Activated naive CD8-positive, alpha-beta T cell treated with anti-CD3 and anti-CD28 coated beads, Interleukin-2, amount 10 ng/mL, durations not matched to agents 7 days and 5 days (primary cell): ENCODE measurements around the gene MRPS27. TPM values are rescaled to one million over a fixed set of nuclear protein-coding genes. Genes with fewer than 3 reads are reported as not detected.

Experiments used
- ATAC-seq: fragments of 150-1000 bp; cut with Tn5 transposase; one replicate; pipeline ENCODE4 v1.10.0; 2021; ENCODE audit warnings: low read depth, moderate library complexity
- POLR2A ChIA-PET: fragments of 350-600 bp; sonication (Branson Sonifier 250); formaldehyde crosslinking; loops from one replicate; lab custom pipeline; 2021; ENCODE audit warnings: antibody characterized with exemption; lab: Charles Lee
- DNase-seq: peaks from one replicate; pipeline ENCODE4 v3.0.0; 2021
- H3K27ac Mint-ChIP-seq: one replicate; pipeline ENCODE4 v1.8.0; 2022; ENCODE audit warnings: mild to moderate bottlenecking, mixed read lengths
- H3K27me3 Mint-ChIP-seq: one replicate; pipeline ENCODE4 v1.8.0; 2022; ENCODE audit warnings: mild to moderate bottlenecking, moderate library complexity, mixed read lengths
- H3K36me3 Mint-ChIP-seq: one replicate; pipeline ENCODE4 v1.8.0; 2021; ENCODE audit warnings: mild to moderate bottlenecking, mixed read lengths
- H3K4me1 Mint-ChIP-seq: one replicate; pipeline ENCODE4 v1.8.0; 2021; ENCODE audit warnings: mixed read lengths
- H3K4me3 Mint-ChIP-seq: one replicate; pipeline ENCODE4 v1.8.0; 2022; ENCODE audit warnings: mild to moderate bottlenecking, moderate library complexity, mixed read lengths
- H3K9me3 Mint-ChIP-seq: one replicate; pipeline ENCODE4 v1.8.0; 2021; ENCODE audit warnings: mixed read lengths
- total RNA-seq, 2 experiments: library from RNA; stranded (reverse); gene quantifications; one replicate each; pipeline ENCODE4 v1.2.3, GENCODE V29; 2021

Gene MRPS27
- total RNA-seq, 2 experiments from 2014 or later = 39.0 to 43.8 TPM

GRCh38 chr5:72205431-72206009 lies 114.5 kb downstream of the MRPS27 start:
- Mint-ChIP-seq H3K4me3 (no peak overlapping the region), H3K36me3 (peaks cover 3% of the 10 kb centered on the region), H3K9me3 (no peaks in the 10 kb centered on the region), H3K27me3 (peaks cover 2% of the 10 kb centered on the region), H3K27ac (no peak overlapping the region), H3K4me1 (no peaks in the 10 kb centered on the region)
- no peak for ATAC-seq
- DNase-seq = no peak
- POLR2A ChIA-PET = no interaction called here

GRCh38 chr5:72204946-72205345 lies 115.1 kb downstream of the MRPS27 start:
- POLR2A ChIA-PET = no interaction called here
- Mint-ChIP-seq H3K27ac (no peak overlapping the region), H3K4me1 (no peaks in the 10 kb centered on the region), H3K27me3 (peaks cover 2% of the 10 kb centered on the region), H3K9me3 (no peaks in the 10 kb centered on the region), H3K4me3 (no peak overlapping the region), H3K36me3 (peaks cover 3% of the 10 kb centered on the region)
- DNase-seq (no peak), ATAC-seq (no peak)

- POLR2A ChIA-PET = no interaction called here
- no peak overlapping the region for H3K27ac Mint-ChIP-seq
- no peak for ATAC-seq
- peaks cover 2% of the 10 kb centered on the region for H3K9me3 Mint-ChIP-seq
- no peaks in the 10 kb centered on the region for H3K4me1 Mint-ChIP-seq
- H3K4me3 Mint-ChIP-seq = no peak overlapping the region
- no peak for DNase-seq
- peaks cover 2% of the 10 kb centered on the region for H3K27me3 Mint-ChIP-seq
- peaks cover 3% of the 10 kb centered on the region for H3K36me3 Mint-ChIP-seq
Observed at GRCh38 chr5:72203251-72203845, 116.7 kb downstream of the MRPS27 start.

- Mint-ChIP-seq H3K9me3 (peaks cover 2% of the 10 kb centered on the region), H3K27me3 (no peaks in the 10 kb centered on the region)
- POLR2A ChIA-PET = no interaction called here
Observed at GRCh38 chr5:72202331-72202825, 117.7 kb downstream of the MRPS27 start.

GRCh38 chr5:72199681-72200080 lies 120.4 kb downstream of the MRPS27 start:
- DNase-seq (no peak), ATAC-seq (no peak)
- Mint-ChIP-seq H3K36me3 (no peaks in the 10 kb centered on the region), H3K4me3 (no peak overlapping the region), H3K27me3 (peaks cover 10% of the 10 kb centered on the region), H3K27ac (no peak overlapping the region), H3K9me3 (peaks cover 4% of the 10 kb centered on the region), H3K4me1 (peaks cover 7% of the 10 kb centered on the region)
- POLR2A ChIA-PET = no interaction called here

More at GRCh38 chr5:72202331-72202825, 117.7 kb downstream of the MRPS27 start:
- Mint-ChIP-seq H3K36me3 (peaks cover 3% of the 10 kb centered on the region), H3K4me1 (no peaks in the 10 kb centered on the region), H3K4me3 (no peak overlapping the region), H3K27ac (no peak overlapping the region)
- no peak for DNase-seq
- no peak for ATAC-seq

- Mint-ChIP-seq H3K4me1 (peaks cover 7% of the 10 kb centered on the region), H3K36me3 (no peaks in the 10 kb centered on the region), H3K4me3 (no peak overlapping the region), H3K27ac (no peak overlapping the region), H3K27me3 (peaks cover 21% of the 10 kb centered on the region), H3K9me3 (peaks cover 4% of the 10 kb centered on the region)
- ATAC-seq = no peak
- DNase-seq = no peak
- POLR2A ChIA-PET = no interaction called here
Observed at GRCh38 chr5:72197393-72197792, 122.6 kb downstream of the MRPS27 start.

- POLR2A ChIA-PET = no interaction called here
- Mint-ChIP-seq H3K4me3 (peak overlapping the region; percentile 19), H3K9me3 (peaks cover 4% of the 10 kb centered on the region), H3K27me3 (peaks cover 33% of the 10 kb centered on the region), H3K36me3 (no peaks in the 10 kb centered on the region), H3K27ac (no peak overlapping the region), H3K4me1 (peaks cover 7% of the 10 kb centered on the region)
- ATAC-seq = no peak
- no peak for DNase-seq
Observed at GRCh38 chr5:72195581-72195980, 124.5 kb downstream of the MRPS27 start.

- Mint-ChIP-seq H3K36me3 (no peaks in the 10 kb centered on the region), H3K27me3 (peaks cover 36% of the 10 kb centered on the region), H3K4me3 (peak overlapping the region; percentile 19), H3K27ac (peak overlapping the region; percentile 18), H3K4me1 (peaks cover 7% of the 10 kb centered on the region), H3K9me3 (peaks cover 4% of the 10 kb centered on the region)
- POLR2A ChIA-PET = no interaction called here
- ATAC-seq (no peak), DNase-seq (no peak)
Observed at GRCh38 chr5:72194846-72195245, 125.2 kb downstream of the MRPS27 start.

- Mint-ChIP-seq H3K27me3 (peaks cover 50% of the 10 kb centered on the region), H3K4me1 (peaks cover 7% of the 10 kb centered on the region), H3K4me3 (no peak overlapping the region), H3K36me3 (no peaks in the 10 kb centered on the region), H3K9me3 (peaks cover 3% of the 10 kb centered on the region), H3K27ac (no peak overlapping the region)
- ATAC-seq (no peak), DNase-seq (no peak)
- POLR2A ChIA-PET = no interaction called here
Observed at GRCh38 chr5:72191404-72191803, 128.6 kb downstream of the MRPS27 start.

GRCh38 chr5:72189146-72189545 lies 130.9 kb downstream of the MRPS27 start:
- DNase-seq (no peak), ATAC-seq (no peak)
- peaks cover 38% of the 10 kb centered on the region for H3K27me3 Mint-ChIP-seq
- H3K36me3 Mint-ChIP-seq = no peaks in the 10 kb centered on the region
- H3K27ac Mint-ChIP-seq = no peak overlapping the region
- H3K9me3 Mint-ChIP-seq = no peaks in the 10 kb centered on the region
- H3K4me1 Mint-ChIP-seq = no peaks in the 10 kb centered on the region
- H3K4me3 Mint-ChIP-seq = no peak overlapping the region
- POLR2A ChIA-PET = no interaction called here

- H3K4me1 Mint-ChIP-seq = no peaks in the 10 kb centered on the region
- POLR2A ChIA-PET = no interaction called here
- no peak overlapping the region for H3K4me3 Mint-ChIP-seq
- no peaks in the 10 kb centered on the region for H3K9me3 Mint-ChIP-seq
- no peak for ATAC-seq
- DNase-seq = no peak
- no peak overlapping the region for H3K27ac Mint-ChIP-seq
- no peaks in the 10 kb centered on the region for H3K36me3 Mint-ChIP-seq
- peaks cover 40% of the 10 kb centered on the region for H3K27me3 Mint-ChIP-seq
Observed at GRCh38 chr5:72188166-72188565, 131.9 kb downstream of the MRPS27 start.

GRCh38 chr5:72187388-72188075 lies 132.5 kb downstream of the MRPS27 start:
- Mint-ChIP-seq H3K36me3 (no peaks in the 10 kb centered on the region), H3K27me3 (peaks cover 41% of the 10 kb centered on the region), H3K4me1 (no peaks in the 10 kb centered on the region), H3K9me3 (no peaks in the 10 kb centered on the region), H3K27ac (no peak overlapping the region), H3K4me3 (no peak overlapping the region)
- POLR2A ChIA-PET = no interaction called here
- no peak for ATAC-seq
- no peak for DNase-seq

- ATAC-seq = no peak
- POLR2A ChIA-PET = no interaction called here
- H3K9me3 Mint-ChIP-seq = no peaks in the 10 kb centered on the region
- peaks cover 1% of the 10 kb centered on the region for H3K4me1 Mint-ChIP-seq
- H3K27ac Mint-ChIP-seq = no peak overlapping the region
- H3K4me3 Mint-ChIP-seq = no peak overlapping the region
- peaks cover 37% of the 10 kb centered on the region for H3K27me3 Mint-ChIP-seq
- no peak for DNase-seq
- H3K36me3 Mint-ChIP-seq = no peaks in the 10 kb centered on the region
Observed at GRCh38 chr5:72185496-72186329, 134.3 kb downstream of the MRPS27 start.
